HG03066 (cell line): ENCODE results near the gene SVEP1.
"Not testable (repeated sequence)": the region's sequence is repeated elsewhere in the genome, so short reads cannot be mapped to it uniquely, and the experiment has no call there.

Experiments used
- ATAC-seq: cut with Tn5 transposase; IDR thresholded peaks from one replicate; pipeline ENCODE4 v1.9.1; 2021; ENCODE audit warnings: low read depth; ENCODE audit not compliant: unreplicated experiment

SVEP1 gene

DNA sequence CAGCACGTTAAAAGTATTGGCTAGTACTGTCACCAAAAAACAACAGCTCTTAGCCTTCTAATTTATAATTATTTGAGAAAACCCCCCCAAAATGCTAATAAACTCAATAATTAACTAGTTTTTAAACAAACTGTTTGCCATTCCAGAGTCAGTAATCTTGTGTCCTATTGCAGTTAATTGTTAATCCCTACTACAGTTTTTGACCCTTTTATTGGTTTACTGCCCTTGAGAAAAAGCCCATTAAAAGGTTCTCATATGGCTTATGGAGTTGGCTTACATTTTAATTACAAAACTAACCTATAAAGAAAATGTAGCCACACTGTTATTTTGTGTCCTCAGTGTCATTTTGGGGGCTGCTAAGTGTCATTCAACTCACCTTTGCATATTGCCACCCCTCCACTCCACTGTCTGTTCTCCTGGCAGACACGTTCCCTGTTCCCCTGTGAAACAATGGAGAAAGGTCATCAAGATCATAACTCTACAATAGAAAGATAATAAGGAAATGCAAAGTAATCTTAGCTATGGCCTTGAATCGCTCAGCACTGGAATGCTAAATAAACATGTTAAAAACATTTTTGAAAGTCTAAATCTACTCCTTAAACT is 190.3 kb downstream of the SVEP1 start:
- no peak for ATAC-seq

- no peak for ATAC-seq
Measured at GRCh38 chr9:110383491-110383890, 196.1 kb downstream of the SVEP1 start.

DNA sequence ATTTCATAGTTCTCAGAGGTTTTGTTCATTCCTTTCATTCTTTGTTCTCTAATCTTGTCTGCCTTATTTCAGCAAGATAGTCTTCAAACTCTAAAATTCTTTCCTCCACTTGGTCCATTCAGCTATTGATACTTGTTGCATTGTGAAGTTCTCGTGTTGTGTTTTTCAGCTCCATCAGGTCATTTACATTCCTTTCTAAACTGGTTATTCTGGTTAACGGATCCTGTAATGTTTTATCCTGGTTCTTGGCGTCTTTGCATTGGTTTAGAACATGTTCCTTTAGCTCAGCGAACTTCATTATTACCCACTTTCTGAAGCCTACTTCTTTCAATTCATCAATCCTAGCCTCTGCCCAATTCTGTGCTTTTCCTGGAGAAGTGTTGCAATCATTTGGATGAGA is 196.8 kb downstream of the SVEP1 start:
- no peak for ATAC-seq

DNA sequence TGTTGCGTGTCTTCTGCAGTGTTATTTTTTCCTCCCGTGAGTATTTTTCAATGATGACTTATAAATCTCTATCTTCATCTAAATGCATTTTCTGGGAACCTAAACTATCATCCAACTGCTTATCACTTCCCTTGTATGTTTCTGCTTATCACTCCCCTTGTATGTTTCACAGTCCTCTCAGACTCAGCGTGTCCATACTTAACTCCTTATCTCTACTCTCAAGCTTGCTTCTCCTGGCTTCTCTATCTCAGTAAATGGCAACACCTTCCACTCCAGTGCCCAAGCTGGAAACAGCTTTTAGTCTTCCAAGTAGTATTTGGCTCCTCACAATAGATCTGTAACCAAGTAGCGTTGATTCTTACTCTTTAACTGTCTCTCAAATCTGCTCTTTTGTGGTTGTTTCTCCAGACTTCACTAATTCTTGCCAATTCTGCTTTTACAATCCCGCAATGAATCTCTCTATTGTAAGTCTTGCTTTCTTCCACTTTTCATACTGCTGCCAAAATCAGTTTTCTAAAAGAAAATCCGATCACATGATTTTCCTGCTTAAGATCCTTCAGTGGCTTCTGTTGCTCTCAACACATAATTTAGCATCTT is 208.0 kb downstream of the SVEP1 start:
- no peak for ATAC-seq

DNA sequence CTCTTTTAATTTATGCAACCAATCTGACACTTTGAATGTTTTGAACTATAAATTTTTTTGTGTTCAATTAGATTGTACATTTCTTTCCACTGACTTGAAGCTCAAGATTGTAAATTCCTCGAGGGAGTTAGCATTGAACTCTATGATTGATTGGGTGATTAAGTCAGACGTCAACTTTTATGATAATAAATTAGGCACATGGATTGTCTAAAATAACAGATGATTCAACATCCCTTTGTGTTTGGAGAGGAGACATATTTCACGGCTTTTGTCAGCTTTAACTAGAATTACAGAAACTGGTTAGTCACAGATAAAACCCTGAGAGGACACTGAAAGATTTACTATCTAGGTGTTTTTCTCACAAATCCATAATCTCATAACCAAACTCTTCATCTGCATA is 209.2 kb downstream of the SVEP1 start:
- no peak for ATAC-seq

GRCh38 chr9:110364451-110364850 is 215.1 kb downstream of the SVEP1 start:
- no peak for ATAC-seq

DNA sequence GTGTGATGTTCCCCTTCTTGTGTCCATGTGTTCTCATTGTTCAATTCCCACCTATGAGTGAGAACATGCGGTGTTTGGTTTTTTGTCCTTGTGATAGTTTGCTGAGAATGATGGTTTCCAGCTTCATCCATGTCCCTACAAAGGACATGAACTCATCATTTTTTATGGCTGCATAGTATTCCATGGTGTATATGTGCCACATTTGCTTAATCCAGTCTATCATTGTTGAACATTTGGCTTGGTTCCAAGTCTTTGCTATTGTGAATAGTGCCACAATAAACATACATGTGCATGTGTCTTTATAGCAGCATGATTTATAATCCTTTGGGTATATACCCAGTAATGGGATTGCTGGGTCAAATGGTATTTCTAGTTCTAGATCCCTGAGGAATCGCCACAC is 220.5 kb downstream of the SVEP1 start:
- not testable (repeated sequence) for ATAC-seq

DNA sequence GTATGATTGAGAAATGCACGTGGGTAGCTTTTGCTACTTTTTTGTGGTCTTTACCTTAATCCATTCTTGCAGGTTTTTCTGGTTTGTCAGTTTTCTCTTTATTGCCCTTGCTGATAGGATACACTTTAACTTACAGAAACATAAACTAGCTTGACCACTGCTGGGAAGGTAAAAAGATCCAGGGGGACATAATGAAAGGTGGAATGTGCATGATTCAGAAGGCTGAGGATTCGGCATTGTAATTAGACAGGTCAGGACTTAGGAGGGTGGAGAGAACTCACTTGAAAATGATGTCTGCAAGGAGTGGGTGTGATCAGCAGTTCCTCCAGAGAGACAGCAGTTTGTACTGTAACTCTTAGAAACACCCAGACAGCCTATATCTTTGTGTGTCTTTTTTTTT is 222.0 kb downstream of the SVEP1 start:
- ATAC-seq, result no peak

DNA sequence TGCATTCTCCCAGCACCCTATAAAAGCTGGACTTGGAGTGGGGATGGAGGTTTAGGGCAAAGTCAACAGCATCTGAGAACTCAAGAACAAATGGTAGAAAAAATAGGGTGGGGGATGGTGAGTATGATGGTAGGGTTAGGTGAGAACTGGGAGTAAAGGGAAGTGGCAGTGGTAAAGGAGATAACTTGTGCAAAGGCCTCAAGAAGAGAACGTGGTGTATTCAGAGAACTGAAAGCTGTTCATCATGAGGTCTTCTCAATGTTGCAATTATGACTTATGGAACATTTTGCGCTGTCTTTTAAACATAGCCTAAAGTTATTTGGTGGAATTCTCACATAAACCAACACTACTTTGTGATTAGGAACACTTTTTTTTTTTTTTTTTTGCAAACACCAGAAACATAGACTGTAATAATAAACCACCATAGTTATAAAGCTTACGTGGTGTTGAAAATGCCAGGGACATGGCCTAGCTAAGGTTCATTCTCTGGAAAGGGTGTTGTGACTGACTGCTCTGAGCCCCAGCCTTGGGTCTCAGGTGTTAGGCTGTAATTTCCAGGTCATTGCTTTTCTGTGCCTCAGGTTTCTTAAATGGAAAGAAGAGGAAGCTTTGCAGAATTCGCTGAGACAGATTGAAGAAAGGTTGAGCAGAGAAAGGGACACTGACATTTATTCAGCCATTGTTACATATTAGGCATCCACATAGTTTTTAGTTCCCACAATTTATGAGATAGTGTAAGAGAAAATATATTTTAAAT is 222.7 kb downstream of the SVEP1 start:
- ATAC-seq, result no peak

DNA sequence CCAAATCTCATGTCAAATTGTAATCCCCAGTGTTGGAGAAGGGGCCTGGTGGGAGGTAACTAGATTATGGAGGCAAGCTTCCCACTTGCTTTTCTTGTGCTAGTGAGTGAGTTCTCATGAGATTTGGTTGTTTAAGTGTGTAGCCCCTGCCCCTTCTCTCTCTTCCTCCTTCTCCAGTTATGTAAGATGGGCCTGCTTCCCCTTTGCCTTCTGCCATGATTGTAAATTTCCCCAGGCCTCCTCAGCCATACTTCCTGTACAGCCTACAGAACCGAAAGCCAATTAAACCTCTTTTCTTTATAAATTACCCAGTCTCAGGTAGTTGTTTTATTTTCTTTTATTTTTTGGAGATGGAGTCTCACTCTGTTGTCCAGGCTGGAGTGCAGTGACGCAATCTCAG is 223.6 kb downstream of the SVEP1 start:
- ATAC-seq, result no peak

GRCh38 chr9:110351009-110351467 is 228.5 kb downstream of the SVEP1 start:
- no peak for ATAC-seq

- no peak for ATAC-seq
Measured at GRCh38 chr9:110346325-110346724, 233.2 kb downstream of the SVEP1 start.

DNA sequence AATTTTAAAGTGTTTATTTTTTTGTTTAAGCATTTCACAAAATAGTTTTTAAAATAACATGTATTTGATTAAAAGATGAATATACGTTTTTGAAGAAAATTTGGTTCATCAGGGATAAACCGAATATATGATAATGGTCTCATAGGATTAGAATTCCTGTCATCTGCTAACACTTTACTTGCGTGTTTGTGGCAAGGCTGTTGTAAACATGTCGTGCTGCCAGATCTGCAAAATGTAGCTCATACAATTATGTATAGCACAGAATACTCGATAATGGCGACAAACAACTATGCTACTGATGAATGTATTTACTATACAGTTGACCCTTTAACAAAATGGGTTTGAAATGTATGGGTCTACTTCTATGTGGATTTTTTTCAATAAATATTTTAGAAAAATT is 234.7 kb downstream of the SVEP1 start:
- no peak for ATAC-seq

DNA sequence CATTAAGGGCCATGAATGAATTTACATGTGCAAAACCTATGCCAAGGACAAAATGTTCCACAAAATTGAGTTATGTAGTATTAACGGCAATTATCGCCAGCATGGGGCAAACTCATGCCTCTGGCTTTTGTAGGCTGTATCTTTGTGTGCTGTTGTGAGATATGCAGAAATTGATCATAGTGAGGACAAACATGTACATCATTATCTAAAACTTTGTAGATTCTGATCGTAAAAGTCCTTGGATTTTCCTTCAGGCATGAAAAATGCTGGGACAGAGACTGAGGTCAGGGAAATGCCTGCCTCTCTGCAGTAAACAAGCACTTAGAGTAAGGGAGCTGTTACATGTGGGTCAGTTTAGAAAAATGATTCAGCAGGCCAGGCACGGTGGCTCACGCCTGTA is 236.0 kb downstream of the SVEP1 start:
- no peak for ATAC-seq

DNA sequence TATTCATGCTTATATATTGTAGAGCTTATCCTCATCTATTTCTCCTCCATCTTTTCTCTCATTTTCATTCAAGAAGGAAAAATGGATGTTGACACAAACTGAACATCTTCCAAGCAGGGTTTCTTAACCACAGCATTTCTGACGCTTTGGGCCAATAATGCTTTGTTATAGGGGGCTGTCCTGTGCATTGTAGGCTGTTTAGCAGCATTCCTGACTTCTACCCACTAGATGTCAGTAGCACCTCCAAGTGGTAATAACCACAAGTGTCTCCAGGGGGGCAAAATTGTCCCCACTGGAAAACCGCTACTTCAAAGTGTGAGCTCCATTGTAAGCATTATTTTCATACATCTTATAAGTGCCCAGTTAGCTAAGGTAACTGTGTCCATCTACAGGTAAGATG is 239.2 kb downstream of the SVEP1 start:
- no peak for ATAC-seq

- ATAC-seq, result no peak
Measured at GRCh38 chr9:110338143-110338542, 241.4 kb downstream of the SVEP1 start.

DNA sequence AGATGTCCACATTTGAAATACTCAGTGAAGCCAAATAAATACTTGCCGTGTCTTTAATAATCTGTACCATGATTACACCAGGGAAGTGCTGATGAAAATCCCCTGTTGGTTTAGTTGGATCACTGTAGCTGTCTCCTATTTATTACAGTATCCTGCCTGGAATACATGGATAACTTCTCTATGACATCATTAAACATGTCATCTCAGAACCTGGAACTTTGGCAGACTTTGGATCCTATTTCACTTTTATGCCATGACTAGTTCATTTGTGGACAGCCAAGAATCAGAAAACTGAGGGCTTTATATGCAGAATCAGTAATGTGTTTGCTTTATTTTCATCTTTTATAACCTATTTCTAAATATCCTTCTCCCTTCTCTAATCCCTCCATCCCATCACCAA is 241.8 kb downstream of the SVEP1 start, which contains the start of gene TXNDC8:
Gene TXNDC8 (minus strand): TSS at position 137 of the 400 bp plus-strand sequence.
- ATAC-seq, result no peak

GRCh38 chr9:110336363-110336762 is 243.2 kb downstream of the SVEP1 start:
- no peak for ATAC-seq

DNA sequence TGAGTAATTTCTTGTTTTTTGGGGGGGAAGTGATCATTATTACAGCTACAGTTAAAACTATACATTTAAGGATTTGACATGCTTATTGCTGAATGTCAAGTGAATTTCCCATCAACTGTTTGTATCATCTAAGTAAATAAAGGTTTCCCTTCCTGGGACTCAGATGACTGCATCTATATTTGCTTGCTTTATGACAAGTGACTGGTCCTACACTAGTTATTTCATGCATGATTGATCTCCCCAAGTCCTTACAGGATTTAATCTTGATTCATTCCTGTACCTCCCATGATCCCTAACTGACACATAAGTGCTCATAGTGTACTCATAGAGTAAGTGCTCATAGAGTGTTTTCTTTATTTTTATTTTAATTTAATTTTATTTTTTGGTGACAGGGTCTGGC is 244.7 kb downstream of the SVEP1 start:
- no peak for ATAC-seq

DNA sequence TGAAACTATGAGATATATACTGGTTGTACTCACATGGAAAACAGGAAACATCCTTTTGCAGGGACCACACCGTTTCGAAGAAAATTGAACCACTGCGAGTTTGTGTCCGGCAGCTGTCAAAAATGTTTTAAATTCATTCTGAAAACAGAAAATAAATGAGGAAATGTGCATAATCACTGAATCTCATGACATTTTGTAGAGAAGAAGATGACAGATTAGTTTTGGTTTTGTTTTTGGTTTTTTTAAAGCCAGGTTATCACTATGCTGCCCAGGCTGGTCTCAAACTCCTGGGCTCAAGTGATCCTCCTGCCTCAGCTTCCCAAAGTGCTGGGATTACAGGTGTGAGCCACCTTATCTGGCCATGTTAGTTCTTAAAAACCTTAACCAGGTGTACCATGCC is 245.4 kb downstream of the SVEP1 start:
- ATAC-seq, result peak; percentile 75

DNA sequence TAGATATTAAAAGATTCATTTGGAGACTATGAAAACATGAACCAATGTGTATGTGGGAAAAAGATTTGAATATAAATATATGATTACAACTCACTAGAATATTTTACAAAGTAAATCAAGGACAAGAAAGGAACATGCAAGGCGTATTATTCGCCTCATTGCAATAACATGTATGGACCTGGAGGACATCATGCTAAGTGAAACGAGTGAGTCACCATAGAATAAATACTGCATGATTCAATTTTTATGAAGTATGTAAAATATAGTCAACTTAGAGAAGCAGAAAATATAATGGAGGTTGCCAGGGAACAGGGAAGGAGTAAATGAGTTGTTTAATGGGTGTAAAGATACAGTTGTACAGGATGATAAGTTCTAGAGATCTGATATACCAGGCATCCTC is 246.8 kb downstream of the SVEP1 start:
- no peak for ATAC-seq
